PC-3 (cell line): ENCODE data around the gene MPP1. TPM values are rescaled to one million over a fixed set of nuclear protein-coding genes. Genes with fewer than 3 reads are reported as not detected.
A peak's percentile ranks its signal among the peaks of the same experiment; 100 is the strongest.

Source experiments
- ATAC-seq: fragments of 200-7000 bp; cut with Tn5 transposase; 2 replicates; pipeline ENCODE4 v1.9.1; 2020; ENCODE audit warnings: mild to moderate bottlenecking, moderate library complexity
- BruUV-seq: library from RNA; stranded (reverse); fragments of 400-500 nt; replicated peaks from 2 replicates; lab custom pipeline; 2021; lab: Mats Ljungman, UMichigan
- CTCF ChIA-PET: fragments of 300-600 bp; sonication (Branson Sonifier 250); formaldehyde crosslinking; loops from one replicate; lab custom pipeline; 2022; ENCODE audit warnings: antibody characterized with exemption; lab: Charles Lee
- POLR2A ChIA-PET: fragments of 300-600 bp; sonication (Branson Sonifier 250); formaldehyde crosslinking; loops from one replicate; lab custom pipeline; 2022; ENCODE audit warnings: antibody characterized with exemption; ENCODE audit not compliant: unreplicated experiment; lab: Charles Lee
- DNase-seq: peaks from one replicate; pipeline ENCODE4 v3.0.0-alpha.2; 2015
- H2AFZ ChIP-seq: fragments of 300-600 bp; sonication (generic); 2 replicates; pipeline ENCODE4 v1.6.0; 2016; ENCODE audit warnings: antibody characterized with exemption, low read length
- H3F3A ChIP-seq: fragments of 300-600 bp; sonication (generic); one replicate; pipeline ENCODE4 v1.6.0; 2017; ENCODE audit warnings: antibody characterized with exemption, low read length, control low read depth, mild to moderate bottlenecking; ENCODE audit not compliant: unreplicated experiment
- H3K27ac ChIP-seq: fragments of 300-600 bp; sonication (generic); 2 replicates; pipeline ENCODE4 v1.5.1; 2016; ENCODE audit warnings: mild to moderate bottlenecking, low read length
- H3K27me3 ChIP-seq: fragments of 300-600 bp; sonication (generic); 2 replicates; pipeline ENCODE4 v1.6.1; 2016; ENCODE audit warnings: low read length, mixed read lengths
- H3K36me3 ChIP-seq: fragments of 300-600 bp; sonication (generic); 2 replicates; pipeline ENCODE4 v1.6.1; 2016; ENCODE audit warnings: low read depth, mixed run types, low read length, mixed read lengths
- H3K4me1 ChIP-seq: fragments of 300-600 bp; sonication (generic); 2 replicates; pipeline ENCODE4 v1.5.1; 2016; ENCODE audit warnings: low read length; ENCODE audit not compliant: insufficient read depth
- H3K4me2 ChIP-seq: fragments of 300-600 bp; sonication (generic); 2 replicates; pipeline ENCODE4 v1.6.0; 2016; ENCODE audit warnings: low read length
- H3K4me3 ChIP-seq: fragments of 300-600 bp; sonication (generic); 2 replicates; pipeline ENCODE4 v1.5.1; 2016; ENCODE audit warnings: mild to moderate bottlenecking, low read length, mixed read lengths
- H3K79me2 ChIP-seq: fragments of 300-600 bp; sonication (generic); 2 replicates; pipeline ENCODE4 v1.6.1; 2017; ENCODE audit warnings: low read length, mixed read lengths
- H3K9ac ChIP-seq: fragments of 300-600 bp; sonication (generic); 2 replicates; pipeline ENCODE4 v1.6.0; 2016; ENCODE audit warnings: mild to moderate bottlenecking, low read length
- H3K9me2 ChIP-seq: fragments of 300-600 bp; sonication (generic); replicated peaks from 2 replicates; pipeline ENCODE4 v1.6.1; 2016; ENCODE audit warnings: mixed run types, low read length, mixed read lengths
- H3K9me3 ChIP-seq: fragments of 300-600 bp; sonication (generic); 2 replicates; pipeline ENCODE4 v1.6.1; 2016; ENCODE audit warnings: low read length, mixed read lengths
- H4K20me1 ChIP-seq: fragments of 300-600 bp; sonication (generic); 2 replicates; pipeline ENCODE4 v1.6.1; 2016; ENCODE audit warnings: low read length, mixed read lengths
- EZH2 ChIP-seq: fragments of 300-600 bp; sonication (generic); IDR thresholded peaks from one replicate; pipeline ENCODE4 v1.6.1; 2017; ENCODE audit warnings: antibody characterized with exemption, mild to moderate bottlenecking, low read length; ENCODE audit not compliant: unreplicated experiment
- EZH2phosphoT487 ChIP-seq: fragments of 300-600 bp; sonication (generic); IDR thresholded peaks from 2 replicates; pipeline ENCODE4 v1.6.1; 2018; ENCODE audit warnings: mild to moderate bottlenecking, antibody characterized with exemption, low read length, borderline replicate concordance
- intact Hi-C: fragments of 100-400 bp; cut with micrococcal nuclease; formaldehyde crosslinking; loops from 2 replicates; pipeline ENCODE4 v1.9.0; 2023
- total RNA-seq: library from RNA; depleted of rRNA; stranded (reverse); fragments of >200 nt; gene quantifications from 2 replicates; pipeline ENCODE4 v1.2.3, GENCODE V29; 2014
- TF ChIP-seq, protein P1 (sequence below): fragments of 300-600 bp; sonication (generic); conservative IDR thresholded peaks from 2 replicates; pipeline ENCODE4 v1.5.1; 2017; ENCODE audit warnings: antibody characterized with exemption, low read depth, mild to moderate bottlenecking, low read length

MPP1 gene
- total RNA-seq, 1 experiment from 2014 or later, result 18.8 TPM

DNA sequence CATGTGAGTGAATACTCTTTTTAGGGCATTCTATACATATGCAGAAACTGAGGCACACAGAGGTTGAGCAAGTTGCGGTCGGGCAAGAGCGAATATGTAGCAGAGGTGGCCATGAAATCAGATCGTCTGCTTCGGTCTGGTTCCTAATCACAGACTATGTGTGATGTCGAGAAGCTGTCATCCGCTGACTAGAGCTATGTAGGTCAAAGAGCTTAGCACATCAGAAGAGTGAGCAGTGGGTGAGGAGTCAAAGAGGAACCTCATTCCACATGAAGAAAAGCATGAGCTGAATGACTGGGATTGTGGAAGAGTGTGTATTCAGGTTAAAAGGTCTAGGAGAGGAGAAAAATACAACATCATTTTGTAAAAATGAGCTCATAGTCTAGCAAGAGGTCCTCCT is 73.4 kb downstream of the MPP1 start:
- H3K4me2 ChIP-seq, result peak overlapping the region; percentile 78
- no TSS peak for BruUV-seq
- CTCF ChIA-PET, result no interaction called here

DNA sequence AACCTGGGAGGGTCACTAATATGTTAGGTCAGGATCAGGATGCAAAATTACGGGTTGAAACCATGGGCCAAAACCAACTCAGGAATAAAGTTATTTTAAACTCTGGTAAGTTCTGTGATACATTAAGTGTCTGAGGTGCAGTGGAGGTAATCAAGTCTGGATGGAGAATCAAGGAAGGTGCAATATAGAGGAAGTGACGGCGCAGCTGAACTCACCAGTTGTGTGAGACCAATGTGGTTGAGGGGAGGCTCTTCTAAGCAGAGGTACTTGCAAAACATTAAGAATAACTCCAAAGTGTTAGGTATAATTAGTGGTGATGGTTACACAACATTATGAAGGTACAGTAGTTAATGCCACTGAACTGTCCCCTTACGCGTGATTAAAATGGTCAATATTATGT is 74.1 kb downstream of the MPP1 start:
- no peaks in the 10 kb centered on the region for H3K27me3 ChIP-seq
- no peaks in the 10 kb centered on the region for H4K20me1 ChIP-seq
- no peak overlapping the region for H2AFZ ChIP-seq
- no peaks in the 10 kb centered on the region for H3K36me3 ChIP-seq
- CTCF ChIA-PET, result no interaction called here
- peaks cover 3% of the 10 kb centered on the region for H3F3A ChIP-seq
- no peak overlapping the region for H3K9ac ChIP-seq
- no peak overlapping the region; the same call in 1 of the 2 replicates for H3K4me2 ChIP-seq
- H3K9me2 ChIP-seq, result no peaks in the 10 kb centered on the region
- DNase-seq (no peak), ATAC-seq (no peak)
- intact Hi-C loops, result no loop called here
- peaks cover 63% of the 10 kb centered on the region for H3K4me1 ChIP-seq
- no TSS peak for BruUV-seq
- POLR2A ChIA-PET, result no interaction called here
- H3K27ac ChIP-seq, result no peak overlapping the region
- H3K9me3 ChIP-seq, result no peaks in the 10 kb centered on the region
- TF ChIP-seq EZH2phosphoT487 (no peak), EZH2 (no peak)
- TF ChIP-seq, protein P1, sequence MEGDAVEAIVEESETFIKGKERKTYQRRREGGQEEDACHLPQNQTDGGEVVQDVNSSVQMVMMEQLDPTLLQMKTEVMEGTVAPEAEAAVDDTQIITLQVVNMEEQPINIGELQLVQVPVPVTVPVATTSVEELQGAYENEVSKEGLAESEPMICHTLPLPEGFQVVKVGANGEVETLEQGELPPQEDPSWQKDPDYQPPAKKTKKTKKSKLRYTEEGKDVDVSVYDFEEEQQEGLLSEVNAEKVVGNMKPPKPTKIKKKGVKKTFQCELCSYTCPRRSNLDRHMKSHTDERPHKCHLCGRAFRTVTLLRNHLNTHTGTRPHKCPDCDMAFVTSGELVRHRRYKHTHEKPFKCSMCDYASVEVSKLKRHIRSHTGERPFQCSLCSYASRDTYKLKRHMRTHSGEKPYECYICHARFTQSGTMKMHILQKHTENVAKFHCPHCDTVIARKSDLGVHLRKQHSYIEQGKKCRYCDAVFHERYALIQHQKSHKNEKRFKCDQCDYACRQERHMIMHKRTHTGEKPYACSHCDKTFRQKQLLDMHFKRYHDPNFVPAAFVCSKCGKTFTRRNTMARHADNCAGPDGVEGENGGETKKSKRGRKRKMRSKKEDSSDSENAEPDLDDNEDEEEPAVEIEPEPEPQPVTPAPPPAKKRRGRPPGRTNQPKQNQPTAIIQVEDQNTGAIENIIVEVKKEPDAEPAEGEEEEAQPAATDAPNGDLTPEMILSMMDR, result no peak
- H3K79me2 ChIP-seq, result no peaks in the 10 kb centered on the region
- H3K4me3 ChIP-seq, result no peak overlapping the region

More for the DNA sequence above, 73.4 kb downstream of the MPP1 start:
- Histone ChIP-seq H3K4me3 (peak overlapping the region; percentile 9; the same call in 1 of the 2 replicates), H3K79me2 (no peaks in the 10 kb centered on the region), H3K27ac (peak overlapping the region; percentile 92), H3K4me1 (peaks cover 63% of the 10 kb centered on the region), H3K9me2 (no peaks in the 10 kb centered on the region), H3K36me3 (no peaks in the 10 kb centered on the region), H4K20me1 (no peaks in the 10 kb centered on the region), H3F3A (peaks cover 3% of the 10 kb centered on the region), H3K9me3 (no peaks in the 10 kb centered on the region), H3K27me3 (no peaks in the 10 kb centered on the region), H2AFZ (no peak overlapping the region), H3K9ac (peak overlapping the region; percentile 54)
- TF ChIP-seq EZH2, result no peak
- no peak for TF ChIP-seq EZH2phosphoT487
- TF ChIP-seq, protein P1, result no peak
- intact Hi-C loops, result no loop called here
- ATAC-seq, result peak; percentile 43
- POLR2A ChIA-PET, result interaction anchor here (0.5 kb wide), 1 partner anchor 25 kb away, joined by 4 read pairs; no protein-coding TSS in a partner anchor
- DNase-seq, result peak; percentile 55

DNA sequence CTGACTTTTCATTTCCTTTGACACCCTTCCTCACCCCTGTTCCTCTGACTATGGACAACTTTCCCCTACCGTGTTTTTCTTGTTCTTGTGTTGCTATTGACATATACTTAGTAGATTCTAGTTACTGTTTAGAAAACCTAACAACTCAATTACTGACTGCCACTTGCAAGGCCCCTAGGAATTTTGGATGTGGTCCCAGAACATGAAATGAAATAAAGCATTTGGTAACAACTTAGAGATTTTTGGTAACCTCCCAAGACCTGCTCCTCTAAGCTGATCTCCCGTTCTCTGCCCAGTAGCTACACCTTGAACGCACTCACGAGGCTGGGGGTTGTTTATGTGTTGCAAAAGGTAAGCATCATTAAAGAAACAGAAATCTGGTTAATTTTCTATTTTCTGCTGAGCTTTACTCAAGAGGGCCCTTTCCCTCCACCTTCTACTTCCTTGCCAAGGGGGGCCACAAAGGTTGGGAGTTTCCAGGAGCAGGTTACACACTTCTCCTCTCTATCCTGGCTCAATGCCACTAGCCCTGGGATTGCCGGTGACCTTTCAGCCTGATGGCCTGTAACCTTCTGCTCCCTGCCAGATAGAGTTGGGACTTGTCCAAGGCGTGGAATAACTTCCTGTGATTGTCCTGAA is 74.9 kb downstream of the MPP1 start:
- intact Hi-C loops, result no loop called here
- no TSS peak for BruUV-seq
- peaks cover 3% of the 10 kb centered on the region for H3F3A ChIP-seq
- H3K9ac ChIP-seq, result no peak overlapping the region
- no peaks in the 10 kb centered on the region for H3K27me3 ChIP-seq
- DNase-seq, result peak; percentile 47
- H3K79me2 ChIP-seq, result no peaks in the 10 kb centered on the region
- no peak for ATAC-seq
- no peak overlapping the region for H3K4me3 ChIP-seq
- POLR2A ChIA-PET, result no interaction called here
- H3K36me3 ChIP-seq, result no peaks in the 10 kb centered on the region
- H2AFZ ChIP-seq, result no peak overlapping the region
- H3K4me1 ChIP-seq, result peaks cover 63% of the 10 kb centered on the region
- TF ChIP-seq EZH2 (no peak), EZH2phosphoT487 (no peak)
- TF ChIP-seq, protein P1, result no peak
- no peak overlapping the region for H3K4me2 ChIP-seq
- H3K9me2 ChIP-seq, result no peaks in the 10 kb centered on the region
- CTCF ChIA-PET, result no interaction called here
- no peaks in the 10 kb centered on the region for H3K9me3 ChIP-seq
- H4K20me1 ChIP-seq, result no peaks in the 10 kb centered on the region
- H3K27ac ChIP-seq, result no peak overlapping the region
